DND-41 (cell line): ENCODE measurements around the gene HOXC4.

Experiments used
- CTCF ChIP-seq: IDR thresholded peaks from 2 replicates; pipeline ENCODE4 v1.5.1; 2012; ENCODE audit warnings: borderline replicate concordance, low read length, moderate library complexity, mild to moderate bottlenecking; ENCODE audit not compliant: poor library complexity, severe bottlenecking; ENCODE audit errors: extremely low read depth
- EZH2 ChIP-seq: IDR thresholded peaks from 3 replicates; pipeline ENCODE4 v1.6.1; 2012; ENCODE audit warnings: borderline replicate concordance, low read depth, mild to moderate bottlenecking, moderate library complexity, low read length, inconsistent platforms; ENCODE audit not compliant: severe bottlenecking

GRCh38 chr12:54030442-54030801, 23.2 kb upstream of the HOXC4 start:
- TF ChIP-seq CTCF = no peak
- TF ChIP-seq EZH2 = no peak
